SW 1271 (cell line): Measurements from ENCODE around the gene IFIT1.
A peak's percentile ranks its signal among the peaks of the same experiment; 100 is the strongest.
"Not testable (repeated sequence)": the region's sequence is repeated elsewhere in the genome, so short reads cannot be mapped to it uniquely, and the experiment has no call there.

Experiments
- DNase-seq, 2 experiments: peaks; one replicate each; lab custom pipeline; 2025; lab: John Stamatoyannopoulos, UW

Gene IFIT1, protein sequence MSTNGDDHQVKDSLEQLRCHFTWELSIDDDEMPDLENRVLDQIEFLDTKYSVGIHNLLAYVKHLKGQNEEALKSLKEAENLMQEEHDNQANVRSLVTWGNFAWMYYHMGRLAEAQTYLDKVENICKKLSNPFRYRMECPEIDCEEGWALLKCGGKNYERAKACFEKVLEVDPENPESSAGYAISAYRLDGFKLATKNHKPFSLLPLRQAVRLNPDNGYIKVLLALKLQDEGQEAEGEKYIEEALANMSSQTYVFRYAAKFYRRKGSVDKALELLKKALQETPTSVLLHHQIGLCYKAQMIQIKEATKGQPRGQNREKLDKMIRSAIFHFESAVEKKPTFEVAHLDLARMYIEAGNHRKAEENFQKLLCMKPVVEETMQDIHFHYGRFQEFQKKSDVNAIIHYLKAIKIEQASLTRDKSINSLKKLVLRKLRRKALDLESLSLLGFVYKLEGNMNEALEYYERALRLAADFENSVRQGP

DNA sequence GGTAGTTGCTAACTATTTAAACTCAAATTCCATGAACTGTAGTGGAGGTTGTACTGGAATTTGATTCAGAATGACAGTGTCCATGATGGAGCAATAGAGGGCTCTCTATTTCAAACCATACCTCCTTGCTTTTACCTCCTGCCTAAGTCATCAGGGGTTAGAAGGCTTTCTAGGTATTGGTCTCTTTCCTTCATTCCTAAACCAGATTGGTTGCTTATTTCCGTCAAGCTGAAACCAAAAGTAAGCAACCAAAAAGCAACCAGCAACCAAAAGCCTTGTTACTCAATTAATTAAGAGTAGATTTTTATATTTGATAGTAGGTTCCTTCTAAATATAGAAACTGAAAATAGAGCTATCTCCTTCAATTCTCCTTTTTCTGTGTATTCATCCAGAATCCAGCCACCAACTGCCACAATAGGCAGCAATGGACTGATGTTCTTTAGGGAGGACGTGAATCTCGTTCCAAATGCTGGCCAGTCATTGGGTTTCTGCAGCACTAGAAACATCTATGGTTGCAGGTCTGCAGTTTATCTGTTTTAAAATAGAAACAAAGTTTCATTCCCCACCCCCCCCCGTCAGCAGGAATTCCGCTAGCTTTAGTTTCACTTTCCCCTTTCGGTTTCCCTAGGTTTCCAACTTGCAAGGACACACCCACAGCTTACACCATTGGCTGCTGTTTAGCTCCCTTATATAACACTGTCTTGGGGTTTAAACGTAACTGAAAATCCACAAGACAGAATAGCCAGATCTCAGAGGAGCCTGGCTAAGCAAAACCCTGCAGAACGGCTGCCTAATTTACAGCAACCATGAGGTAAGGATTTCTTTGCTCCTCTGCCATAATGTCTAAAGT is at the start of gene IFIT1:
IFIT1 (plus strand) TSS at position 717 of the 850 bp plus-strand sequence; CDS start at position 807, 90 bp downstream.
- peak; percentile 74 to 86 for DNase-seq

- DNase-seq, result no peak
Measured at GRCh38 chr10:89343089-89343767, 49.2 kb upstream of the IFIT1 start.

- no peak for DNase-seq
Measured at GRCh38 chr10:89344156-89344555, 48.3 kb upstream of the IFIT1 start.

DNA sequence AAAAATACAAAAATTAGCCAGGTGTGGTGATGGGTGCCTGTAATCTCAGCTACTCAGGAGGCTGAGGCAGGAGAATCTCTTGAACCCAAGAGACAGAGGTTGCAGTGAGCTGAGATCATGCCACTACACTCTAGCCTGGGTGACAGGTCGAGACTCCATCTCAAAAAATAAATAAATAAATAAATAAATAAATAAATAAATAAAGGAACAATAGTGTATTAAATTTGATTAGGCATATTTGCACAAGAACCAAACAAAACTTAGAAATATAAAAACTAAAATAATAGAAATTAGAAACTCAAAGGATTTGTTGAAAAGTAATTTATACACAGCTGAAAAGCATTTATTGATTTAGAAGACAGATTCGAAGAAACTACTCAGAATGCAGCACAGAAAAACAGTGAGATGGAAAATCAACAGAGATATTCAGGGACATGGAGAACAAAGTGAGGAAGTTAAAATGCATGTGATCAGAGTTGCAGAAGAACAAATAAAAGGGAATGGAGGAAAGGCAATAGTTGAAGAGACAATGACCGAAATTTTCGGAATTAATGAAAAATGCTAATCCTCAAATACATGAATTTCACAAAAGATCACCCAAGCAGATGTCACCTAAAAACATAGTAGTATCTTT is 46.9 kb upstream of the IFIT1 start:
- no peak for DNase-seq

- DNase-seq, result no peak
Measured at GRCh38 chr10:89346405-89347254, 45.8 kb upstream of the IFIT1 start.

DNA sequence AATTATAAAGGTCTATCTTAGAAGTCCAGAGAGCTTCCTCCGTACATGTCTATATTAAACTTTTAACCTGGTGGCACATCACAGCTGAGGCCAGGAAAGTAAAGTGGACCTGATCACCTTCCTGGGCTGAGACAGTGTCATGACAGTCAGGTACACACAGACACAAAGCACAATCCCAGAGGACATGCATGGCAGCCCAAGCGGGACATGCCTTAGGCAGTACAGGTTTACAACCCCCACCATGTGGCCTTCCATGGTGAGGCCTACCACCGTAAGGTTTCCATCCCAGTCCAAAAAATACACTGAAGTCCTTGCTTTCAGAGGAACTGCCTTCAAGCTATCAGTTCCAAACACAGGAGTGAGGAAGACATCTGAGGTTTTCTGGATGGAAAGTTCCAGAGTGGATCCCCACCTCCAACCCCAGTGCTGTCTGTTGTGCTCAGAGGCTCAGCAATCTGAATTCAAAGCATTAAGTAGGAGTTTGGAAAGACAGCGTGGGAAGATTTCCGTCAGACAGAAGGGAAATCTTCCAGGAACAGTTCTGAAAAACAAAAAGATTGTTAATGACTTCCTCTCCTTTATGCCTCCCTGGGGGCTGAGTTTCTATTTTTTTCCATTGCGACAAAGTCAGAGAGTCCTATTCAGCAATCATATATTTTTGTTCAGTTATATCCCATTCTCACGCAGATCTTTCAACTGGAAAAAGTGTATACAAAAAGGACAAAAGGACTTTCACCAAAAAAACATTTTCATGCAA is 44.5 kb upstream of the IFIT1 start:
- no peak for DNase-seq

DNA sequence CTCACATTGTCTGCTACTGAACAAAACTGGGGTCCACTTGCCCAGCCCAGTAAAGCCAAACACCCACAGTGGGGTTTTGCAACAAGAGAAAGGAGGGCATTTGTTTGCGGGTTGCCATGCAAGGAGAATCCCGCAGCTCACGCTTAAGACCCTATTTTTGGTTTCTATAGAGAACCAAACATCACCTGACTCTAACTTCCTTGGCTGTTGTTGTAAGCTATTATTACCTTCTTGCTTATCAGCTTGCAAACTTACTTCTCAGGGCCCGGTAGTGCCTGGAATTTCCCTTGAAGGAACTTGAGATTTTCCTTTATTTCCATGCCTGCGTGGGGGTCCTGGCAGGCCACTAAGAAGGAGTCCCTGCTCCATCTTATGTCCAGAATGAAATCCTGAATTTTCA is 43.9 kb upstream of the IFIT1 start:
- DNase-seq, result no peak

- DNase-seq, result no peak
Measured at GRCh38 chr10:89348975-89349374, 43.4 kb upstream of the IFIT1 start.

GRCh38 chr10:89350631-89351315 is 41.6 kb upstream of the IFIT1 start:
- DNase-seq, result not testable (repeated sequence)

DNA sequence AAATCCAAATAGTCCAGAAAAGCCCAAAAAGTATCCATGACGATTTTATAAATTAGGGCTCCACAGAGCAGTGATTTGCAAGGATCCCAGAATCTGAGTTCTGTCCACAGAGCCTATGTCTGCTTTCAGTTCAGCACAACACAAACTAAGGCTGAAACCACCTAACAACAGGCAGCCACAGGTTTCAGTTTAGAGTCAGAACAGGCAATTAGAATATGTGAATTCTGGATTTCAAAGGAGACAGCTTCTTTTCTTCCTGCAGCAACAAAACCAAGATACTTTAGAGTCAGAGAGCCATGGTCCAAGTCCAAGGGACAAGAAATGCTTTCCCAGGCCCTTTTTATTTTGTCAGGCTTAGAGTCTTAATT is 41.0 kb upstream of the IFIT1 start:
- no peak for DNase-seq

DNA sequence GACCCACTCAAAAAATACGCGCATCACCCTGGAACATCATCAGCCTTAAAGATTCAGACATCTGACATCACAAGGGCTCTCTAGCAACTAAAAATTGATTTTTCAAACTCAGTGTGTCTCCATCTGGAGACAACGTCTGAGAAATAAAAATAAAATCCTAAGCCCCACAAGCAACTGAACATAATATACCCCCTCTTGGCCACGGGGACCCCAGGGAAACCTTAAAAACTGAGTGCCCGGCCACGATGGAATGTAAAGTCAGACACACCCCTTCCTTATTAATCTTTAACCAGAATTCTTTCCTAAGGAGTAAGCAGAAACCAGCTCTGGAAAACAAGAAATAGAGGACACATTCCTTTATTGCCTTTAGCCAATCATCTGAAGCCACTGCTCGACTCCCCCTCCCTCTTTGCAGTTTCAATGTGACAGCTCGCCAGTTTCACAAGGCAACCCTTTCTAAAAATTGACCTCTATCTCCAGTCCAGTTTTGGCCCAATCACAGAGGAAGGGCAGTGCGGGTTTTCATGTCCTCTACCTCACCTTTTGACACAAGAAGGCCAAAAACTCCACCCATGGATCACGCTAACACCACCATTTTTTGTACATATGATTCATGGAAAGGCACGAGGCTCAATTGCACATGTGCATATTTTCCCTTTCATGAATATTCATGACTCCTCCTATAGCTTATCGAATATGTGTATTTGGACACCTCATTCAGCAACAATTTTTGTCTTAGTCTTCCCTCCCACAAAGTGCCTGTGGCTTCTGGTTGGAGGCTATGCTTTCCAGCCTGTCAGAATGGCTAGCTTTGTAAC is 40.4 kb upstream of the IFIT1 start:
- DNase-seq, result no peak

- no peak for DNase-seq
Measured at GRCh38 chr10:89352802-89353201, 39.6 kb upstream of the IFIT1 start.

DNA sequence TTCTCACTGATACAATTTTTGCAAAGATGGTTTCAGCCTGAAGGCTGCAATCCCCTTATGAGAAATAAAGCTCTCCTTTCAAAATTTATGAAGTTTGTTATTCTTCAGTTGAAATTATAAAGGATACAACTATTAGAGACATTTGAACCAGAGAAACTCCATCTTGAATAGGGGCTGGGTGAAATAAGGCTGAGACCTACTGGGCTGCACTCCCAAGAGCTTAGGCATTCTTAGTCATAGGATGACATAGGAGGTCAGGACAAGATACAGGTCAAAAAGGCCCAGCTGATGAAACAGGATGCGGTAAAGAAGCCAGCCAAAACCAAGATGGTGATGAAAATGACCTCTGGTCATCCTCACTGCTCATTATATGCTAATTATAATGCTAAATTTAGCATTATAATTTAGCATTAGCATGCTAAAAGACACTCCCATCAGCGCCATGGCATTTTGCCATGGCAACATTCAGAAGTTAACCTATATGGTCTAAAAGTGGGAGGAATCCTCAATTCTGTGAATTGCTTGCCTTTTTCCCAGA is 37.0 kb upstream of the IFIT1 start:
- no peak for DNase-seq

- no peak for DNase-seq
Measured at GRCh38 chr10:89357096-89357495, 35.3 kb upstream of the IFIT1 start.

GRCh38 chr10:89357975-89358374 is 34.4 kb upstream of the IFIT1 start:
- no peak for DNase-seq

- no peak for DNase-seq
Measured at GRCh38 chr10:89360157-89360556, 32.3 kb upstream of the IFIT1 start.

- no peak for DNase-seq
Measured at GRCh38 chr10:89362929-89363328, 29.5 kb upstream of the IFIT1 start.

DNA sequence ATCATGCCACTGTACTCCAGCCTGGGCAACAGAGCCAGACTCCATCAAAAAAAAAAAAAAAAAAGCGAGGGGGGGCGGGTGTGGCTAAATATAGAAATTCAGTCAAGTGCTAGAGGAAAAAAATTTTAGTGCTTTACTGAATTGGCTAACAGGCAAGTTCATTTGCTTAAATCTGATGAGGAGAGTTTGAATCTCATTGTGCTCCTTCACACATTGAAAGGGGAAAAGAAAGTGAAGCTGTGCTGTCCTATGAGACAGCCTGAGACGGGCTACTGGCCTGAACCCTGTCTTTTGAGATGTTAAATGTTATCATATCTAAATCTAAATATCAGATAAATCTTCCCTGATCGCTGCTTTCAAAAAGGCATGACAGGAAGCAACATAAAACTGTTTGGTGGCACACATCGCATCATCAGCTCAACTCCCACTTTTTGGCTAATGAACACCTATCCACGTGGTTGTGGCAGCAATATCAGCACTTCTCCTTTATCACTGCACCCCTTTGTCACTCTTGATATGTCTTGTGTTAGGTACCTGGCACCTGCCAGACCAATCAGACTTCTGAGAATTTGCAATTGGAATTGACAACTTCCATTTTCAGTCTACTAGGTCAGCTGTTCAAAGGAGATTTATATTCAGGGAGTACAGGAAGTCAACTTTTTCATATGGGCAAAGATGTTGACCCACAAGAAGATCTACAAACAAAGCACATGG is 28.5 kb upstream of the IFIT1 start:
- DNase-seq, result no peak
